ENCODE data around the gene MFAP5.

The MFAP5 gene

GRCh38 chr12:8648576-8649205 lies 13.9 kb downstream of the MFAP5 start:
- TF ChIP-seq, protein P1, sequence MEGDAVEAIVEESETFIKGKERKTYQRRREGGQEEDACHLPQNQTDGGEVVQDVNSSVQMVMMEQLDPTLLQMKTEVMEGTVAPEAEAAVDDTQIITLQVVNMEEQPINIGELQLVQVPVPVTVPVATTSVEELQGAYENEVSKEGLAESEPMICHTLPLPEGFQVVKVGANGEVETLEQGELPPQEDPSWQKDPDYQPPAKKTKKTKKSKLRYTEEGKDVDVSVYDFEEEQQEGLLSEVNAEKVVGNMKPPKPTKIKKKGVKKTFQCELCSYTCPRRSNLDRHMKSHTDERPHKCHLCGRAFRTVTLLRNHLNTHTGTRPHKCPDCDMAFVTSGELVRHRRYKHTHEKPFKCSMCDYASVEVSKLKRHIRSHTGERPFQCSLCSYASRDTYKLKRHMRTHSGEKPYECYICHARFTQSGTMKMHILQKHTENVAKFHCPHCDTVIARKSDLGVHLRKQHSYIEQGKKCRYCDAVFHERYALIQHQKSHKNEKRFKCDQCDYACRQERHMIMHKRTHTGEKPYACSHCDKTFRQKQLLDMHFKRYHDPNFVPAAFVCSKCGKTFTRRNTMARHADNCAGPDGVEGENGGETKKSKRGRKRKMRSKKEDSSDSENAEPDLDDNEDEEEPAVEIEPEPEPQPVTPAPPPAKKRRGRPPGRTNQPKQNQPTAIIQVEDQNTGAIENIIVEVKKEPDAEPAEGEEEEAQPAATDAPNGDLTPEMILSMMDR (IDR thresholded peaks at IDR 0.05), result no peak

DNA sequence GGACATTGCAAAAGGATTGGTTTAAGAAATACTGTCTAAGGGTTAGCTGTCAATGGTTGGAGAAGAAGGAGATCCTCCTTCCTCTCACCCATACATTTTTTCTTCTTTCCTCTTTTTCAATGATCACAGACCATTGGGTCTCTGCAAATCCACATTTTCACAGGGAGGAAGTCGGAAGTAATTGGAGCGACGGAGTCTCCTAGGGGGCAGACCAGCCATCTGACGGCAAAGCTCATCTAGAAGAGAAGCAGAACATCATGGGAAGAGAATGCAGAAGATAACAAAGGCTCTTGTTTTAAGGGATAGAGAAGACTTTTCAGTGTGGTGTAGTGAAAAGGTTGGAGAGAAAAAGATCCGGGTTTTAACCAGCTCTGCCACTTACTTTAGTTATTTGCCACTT lies 14.7 kb downstream of the MFAP5 start:
- TF ChIP-seq, protein P1 (IDR thresholded peaks at IDR 0.05), result no peak

DNA sequence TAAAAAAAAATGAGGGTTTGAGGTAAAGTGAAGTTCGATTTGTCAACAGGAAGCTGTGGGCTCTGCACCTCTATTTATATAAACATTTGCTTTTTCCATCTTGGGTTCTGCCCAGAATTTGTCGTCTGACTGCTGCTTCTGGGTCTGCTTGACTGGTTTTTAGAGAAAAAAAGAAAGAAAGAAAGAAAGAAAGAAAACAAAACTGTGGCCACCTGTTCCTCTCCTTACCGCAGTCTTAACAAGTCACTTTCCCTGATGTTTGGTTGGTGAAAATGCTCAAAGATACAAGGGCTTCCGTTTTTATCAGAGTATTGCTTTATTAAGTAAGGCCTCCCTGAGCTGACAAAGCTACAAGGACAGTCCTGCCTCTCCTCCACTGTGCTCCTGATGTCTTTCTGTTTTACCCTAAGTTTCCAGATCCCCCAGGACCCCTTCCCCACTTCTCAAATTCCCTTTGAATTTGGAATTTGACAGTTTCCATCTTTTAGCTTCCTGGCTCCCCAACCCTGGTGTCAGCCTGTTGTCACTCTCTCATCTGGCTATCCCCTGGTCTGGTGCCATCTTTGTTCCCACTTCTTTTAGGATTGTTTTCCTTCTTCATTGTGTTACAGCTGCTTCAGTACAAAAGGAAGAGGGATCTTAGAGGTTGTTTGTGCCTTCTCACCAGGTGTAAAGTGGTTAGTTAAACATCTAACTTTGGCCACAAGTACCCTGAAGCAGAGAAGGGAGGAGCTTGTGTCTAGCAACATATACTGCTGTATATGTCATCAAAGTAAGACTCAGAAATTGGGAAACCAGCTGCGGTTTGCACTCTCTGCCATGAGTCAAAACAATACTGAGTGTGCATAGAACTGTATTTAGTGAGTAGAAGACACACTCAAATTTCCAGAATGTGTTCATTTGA lies 18.0 kb downstream of the MFAP5 start:
- TF ChIP-seq, protein P1 (IDR thresholded peaks at IDR 0.05), result no peak

DNA sequence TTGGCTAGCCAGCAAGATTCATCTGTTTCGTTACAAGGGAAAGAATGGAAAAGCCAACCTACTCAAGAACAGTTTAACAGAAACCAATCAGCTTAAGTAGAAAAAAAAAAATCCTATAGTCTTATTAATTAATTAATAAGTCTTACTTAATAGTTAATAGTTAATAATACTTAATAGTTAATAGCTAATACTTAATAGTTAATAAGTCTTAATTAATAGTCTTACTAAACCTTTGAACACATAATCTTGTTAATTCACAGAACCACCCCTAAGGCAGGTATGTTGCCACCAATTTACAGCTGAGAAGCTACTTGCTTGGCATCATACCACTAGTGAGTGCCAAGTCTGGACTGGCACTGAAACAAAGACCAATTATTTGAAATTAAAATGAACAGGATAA lies 19.9 kb downstream of the MFAP5 start:
- TF ChIP-seq, protein P1 (IDR thresholded peaks at IDR 0.05), result no peak

DNA sequence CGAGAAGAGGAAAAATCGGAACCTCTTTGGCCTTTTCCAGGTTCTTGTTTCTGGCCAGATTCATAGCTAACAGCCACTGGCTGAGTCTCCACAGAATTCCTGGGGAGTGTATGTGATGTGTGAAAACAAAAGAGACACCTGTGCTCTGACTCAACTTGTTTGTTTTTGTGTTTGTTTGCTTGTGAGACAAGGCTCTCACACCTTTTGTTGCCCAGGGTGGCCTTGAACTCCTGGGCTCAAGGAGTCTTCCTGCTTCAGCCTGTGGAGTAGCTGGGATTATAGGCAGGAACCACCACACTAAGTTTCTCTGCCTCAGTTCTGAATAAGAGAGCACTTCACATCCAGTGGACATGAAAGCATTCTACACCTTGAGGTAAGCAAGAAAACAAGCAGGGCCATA lies 22.7 kb downstream of the MFAP5 start:
- TF ChIP-seq, protein P1 (IDR thresholded peaks at IDR 0.05), result no peak

DNA sequence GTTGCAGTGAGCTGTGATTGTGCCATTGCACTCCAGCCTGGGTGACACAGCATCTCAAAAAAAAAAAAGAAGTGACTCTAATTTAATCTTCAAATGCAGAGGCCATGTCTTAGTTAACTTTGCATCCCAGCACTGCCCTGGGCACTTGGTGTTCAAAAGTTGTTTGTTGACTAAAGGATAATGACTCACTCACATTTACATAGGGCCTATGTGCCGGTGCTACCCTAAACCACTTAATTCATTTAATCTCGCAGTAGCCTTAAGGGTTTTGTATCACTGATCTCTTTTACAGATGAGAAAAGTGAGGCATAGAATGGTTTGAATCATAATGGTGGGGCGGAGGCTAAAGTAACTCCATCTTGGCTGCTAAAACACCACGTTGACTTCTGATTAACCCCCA lies 23.7 kb downstream of the MFAP5 start:
- TF ChIP-seq, protein P1 (IDR thresholded peaks at IDR 0.05), result no peak

GRCh38 chr12:8637666-8638065 lies 25.0 kb downstream of the MFAP5 start:
- TF ChIP-seq, protein P1 (IDR thresholded peaks at IDR 0.05), result no peak

All from LNCAP (cell line).